ENCODE measurements around the gene GDF7.

GDF7 gene

GRCh38 chr2:20666304-20667150, at the start of gene GDF7:
Gene GDF7 (plus strand): TSS chr2:20667144. CDS start chr2:20667240, 96 bp downstream.
- peak; percentile 97 for DNase-seq

- peak; percentile 68 for DNase-seq
Observed at GRCh38 chr2:20617892-20618467, 49.0 kb upstream of the GDF7 start.

- DNase-seq = no peak
Observed at GRCh38 chr2:20618468-20618885, 48.5 kb upstream of the GDF7 start.

- no peak for DNase-seq
Observed at GRCh38 chr2:20618886-20619521, 47.9 kb upstream of the GDF7 start.

GRCh38 chr2:20619624-20620024, 47.3 kb upstream of the GDF7 start:
- DNase-seq = no peak

- DNase-seq = no peak
Observed at GRCh38 chr2:20620271-20620681, 46.7 kb upstream of the GDF7 start.

GRCh38 chr2:20620696-20621365, 46.1 kb upstream of the GDF7 start:
- no peak for DNase-seq

- DNase-seq = no peak
Observed at GRCh38 chr2:20621366-20622295, 45.3 kb upstream of the GDF7 start.

GRCh38 chr2:20622296-20622686, 44.7 kb upstream of the GDF7 start:
- DNase-seq = no peak

GRCh38 chr2:20622731-20623130, 44.2 kb upstream of the GDF7 start:
- DNase-seq = no peak

- no peak for DNase-seq
Observed at GRCh38 chr2:20623241-20623640, 43.7 kb upstream of the GDF7 start.

GRCh38 chr2:20623741-20624155, 43.2 kb upstream of the GDF7 start:
- DNase-seq = no peak

GRCh38 chr2:20624156-20624883, 42.6 kb upstream of the GDF7 start:
- no peak for DNase-seq

- DNase-seq = no peak
Observed at GRCh38 chr2:20624884-20625485, 42.0 kb upstream of the GDF7 start.

- no peak for DNase-seq
Observed at GRCh38 chr2:20625491-20626391, 41.2 kb upstream of the GDF7 start.

GRCh38 chr2:20626392-20626697, 40.6 kb upstream of the GDF7 start:
- no peak for DNase-seq

GRCh38 chr2:20626698-20627513, 40.0 kb upstream of the GDF7 start:
- DNase-seq = no peak

GRCh38 chr2:20627712-20628380, 39.1 kb upstream of the GDF7 start:
- DNase-seq = no peak

- DNase-seq = no peak
Observed at GRCh38 chr2:20629181-20629580, 37.8 kb upstream of the GDF7 start.

Measured in 8988T (cell line).